GM21717 (cell line): Measurements from ENCODE around the gene TFB2M.
A peak's percentile ranks its signal among the peaks of the same experiment; 100 is the strongest.
"Not testable (repeated sequence)": the region's sequence is repeated elsewhere in the genome, so short reads cannot be mapped to it uniquely, and the experiment has no call there.

Source experiments
- ATAC-seq: cut with Tn5 transposase; IDR thresholded peaks from one replicate; pipeline ENCODE4 v1.9.1; 2021; ENCODE audit warnings: mild to moderate bottlenecking, moderate library complexity; ENCODE audit not compliant: unreplicated experiment

Gene TFB2M

DNA sequence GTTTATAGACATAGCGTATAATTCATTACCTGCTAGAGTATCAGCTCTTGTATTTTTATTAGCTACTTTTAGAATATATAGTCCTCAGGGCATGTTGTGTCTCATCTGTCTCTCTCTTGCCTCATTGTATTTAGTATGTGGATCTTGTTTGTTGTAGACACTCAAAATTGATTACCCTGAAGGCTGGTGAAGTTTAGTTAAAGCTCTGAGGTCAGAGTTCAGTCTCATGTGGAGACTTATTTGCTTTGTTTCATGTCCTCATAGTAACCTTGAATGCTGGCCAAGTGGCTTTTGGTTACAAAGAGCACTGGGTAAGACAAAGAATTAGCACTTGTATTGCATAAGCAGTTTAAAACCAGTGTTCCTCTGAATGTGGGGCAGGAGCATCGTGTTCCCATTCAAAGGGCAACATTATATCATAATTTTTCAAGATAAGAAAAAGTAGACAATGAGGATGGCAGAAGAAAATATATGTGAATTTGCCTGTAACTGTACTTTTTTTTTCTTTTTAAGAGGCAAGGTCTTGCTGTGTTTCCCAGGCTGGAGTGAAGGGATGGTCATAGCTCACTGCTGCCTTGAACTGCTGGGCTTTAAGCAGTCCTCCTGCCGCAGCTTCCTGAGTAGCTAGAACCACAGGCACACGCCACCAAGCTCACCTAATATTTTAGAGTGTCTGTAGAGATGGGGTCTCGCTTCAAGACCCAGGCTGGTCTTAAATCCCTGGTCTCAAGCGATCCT lies 17.6 kb upstream of the TFB2M start:
- no peak for ATAC-seq

DNA sequence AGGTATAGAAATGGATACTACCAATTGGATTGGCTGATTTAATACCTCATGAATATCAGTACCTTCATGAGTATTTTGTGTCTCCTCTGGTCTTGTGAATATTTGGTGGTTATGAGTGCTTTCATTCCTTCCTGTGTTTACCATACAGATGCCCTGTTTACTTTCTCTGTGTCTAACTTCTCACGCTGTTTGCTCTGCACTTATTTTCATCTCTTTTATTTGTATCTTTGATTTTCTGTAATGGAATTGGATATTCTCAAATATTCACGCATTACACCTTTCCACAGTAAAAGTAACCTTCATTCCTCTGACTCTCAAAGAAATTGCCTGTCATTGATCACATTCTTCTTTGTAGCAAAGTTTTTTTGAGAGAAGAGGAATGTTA lies 17.0 kb upstream of the TFB2M start:
- no peak for ATAC-seq

GRCh38 chr1:246582301-246583055 lies 16.4 kb upstream of the TFB2M start:
- ATAC-seq: no peak

GRCh38 chr1:246580497-246581370 lies 14.7 kb upstream of the TFB2M start:
- no peak for ATAC-seq

DNA sequence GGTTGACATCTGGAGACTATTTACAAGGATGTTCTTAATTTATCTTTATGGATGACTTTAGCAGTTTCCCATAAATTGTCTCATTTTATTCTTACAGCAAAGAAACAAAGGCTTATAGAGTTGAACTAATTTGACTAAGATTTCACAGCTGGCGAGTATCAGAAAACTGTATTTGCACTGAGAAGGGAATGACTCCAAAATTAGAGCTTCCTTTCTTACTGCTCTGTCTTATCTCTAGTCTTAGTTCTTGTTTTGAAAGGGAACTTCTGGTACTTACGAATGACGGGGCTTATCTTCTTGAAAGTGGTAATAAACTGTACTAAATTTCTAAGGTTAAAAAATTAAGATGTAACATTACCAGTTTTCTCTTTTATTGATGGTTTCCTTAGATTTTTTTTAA lies 13.8 kb upstream of the TFB2M start:
- peak; percentile 87 for ATAC-seq

DNA sequence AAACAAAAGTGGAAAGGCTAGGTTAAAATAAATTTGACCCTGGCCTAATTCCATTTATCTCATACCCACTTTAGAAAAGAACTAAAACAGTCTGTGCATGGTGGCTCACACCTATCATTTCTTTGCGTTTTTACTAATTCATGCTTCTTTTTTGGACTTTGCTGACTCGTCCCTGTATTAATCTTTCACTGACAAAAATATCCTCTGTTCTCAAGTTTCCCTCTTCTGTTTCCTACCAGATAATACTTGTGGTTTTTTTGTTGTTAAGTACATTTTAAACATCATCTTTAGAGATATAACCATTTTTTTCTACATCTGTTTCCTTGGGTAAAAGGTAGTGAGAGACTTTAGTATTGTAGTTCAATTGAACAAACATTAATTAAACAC lies 11.7 kb upstream of the TFB2M start:
- ATAC-seq: no peak

DNA sequence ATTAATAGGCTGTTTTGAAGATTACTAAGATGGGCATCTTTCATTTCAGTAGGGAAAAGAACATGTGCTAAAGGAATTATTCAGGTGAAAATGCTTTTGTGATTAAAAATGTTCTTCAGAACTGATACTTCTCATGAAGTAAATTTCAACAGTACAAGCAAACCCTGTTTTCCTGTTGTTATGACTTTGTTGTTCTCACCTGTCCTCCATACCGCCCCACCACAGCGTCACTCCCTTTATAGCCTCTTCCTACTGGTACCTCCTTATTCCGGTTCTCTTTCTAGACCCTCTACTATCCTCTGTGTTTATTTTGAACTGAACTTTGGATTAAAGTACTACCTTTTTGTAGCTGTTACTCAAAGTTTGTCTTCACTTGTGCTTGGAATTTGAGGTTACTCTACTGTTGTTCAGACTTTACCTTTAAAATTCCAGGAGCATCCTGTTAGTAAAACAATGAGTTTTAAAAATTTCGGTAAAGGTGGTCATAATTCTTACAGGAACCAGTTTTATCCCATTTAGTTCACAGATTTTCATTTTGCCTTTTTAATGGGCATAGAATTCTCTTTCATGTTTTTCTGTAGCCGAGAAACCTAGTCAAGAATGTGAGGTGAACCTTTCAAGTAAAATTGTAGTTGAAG lies 11.1 kb upstream of the TFB2M start:
- no peak for ATAC-seq

DNA sequence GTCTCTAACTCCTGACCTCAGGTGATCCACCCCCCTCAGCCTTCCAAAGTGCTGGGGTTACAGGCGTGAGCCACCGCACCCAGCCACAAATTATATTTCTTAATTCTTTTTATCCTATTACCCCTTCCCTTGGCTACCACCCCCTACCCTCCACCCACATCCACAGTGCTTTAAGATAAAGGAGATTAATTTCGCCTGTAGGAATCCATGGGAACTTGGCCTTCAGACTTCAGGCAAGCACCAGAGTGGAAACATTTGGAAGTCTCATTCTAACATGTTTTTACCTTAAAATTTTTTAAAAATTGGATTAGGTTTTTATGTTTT lies 10.6 kb upstream of the TFB2M start:
- ATAC-seq: no peak

GRCh38 chr1:246573491-246573890 lies 7.4 kb upstream of the TFB2M start:
- ATAC-seq: no peak

- ATAC-seq: no peak
These were observed 6.7 kb upstream of the TFB2M start for GRCh38 chr1:246572785-246573184.

DNA sequence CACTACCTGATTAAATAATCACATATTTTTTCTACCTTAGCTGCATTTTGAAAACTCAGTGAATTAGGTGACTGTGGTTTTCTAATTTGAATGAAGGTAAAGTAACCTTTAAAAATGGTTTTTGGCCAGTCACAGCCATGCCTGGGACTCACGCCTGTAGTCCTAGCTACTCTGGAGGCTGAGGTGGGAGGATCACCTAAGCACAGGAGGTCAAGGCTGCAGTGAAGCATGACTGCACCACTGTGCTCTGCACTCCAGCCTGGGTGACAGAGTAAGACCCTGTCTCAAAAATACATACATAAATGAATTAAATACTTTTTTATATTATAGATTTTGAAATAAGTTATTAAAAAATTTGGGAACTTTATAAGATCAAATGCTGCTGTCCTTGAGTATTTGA lies 5.9 kb upstream of the TFB2M start:
- no peak for ATAC-seq

DNA sequence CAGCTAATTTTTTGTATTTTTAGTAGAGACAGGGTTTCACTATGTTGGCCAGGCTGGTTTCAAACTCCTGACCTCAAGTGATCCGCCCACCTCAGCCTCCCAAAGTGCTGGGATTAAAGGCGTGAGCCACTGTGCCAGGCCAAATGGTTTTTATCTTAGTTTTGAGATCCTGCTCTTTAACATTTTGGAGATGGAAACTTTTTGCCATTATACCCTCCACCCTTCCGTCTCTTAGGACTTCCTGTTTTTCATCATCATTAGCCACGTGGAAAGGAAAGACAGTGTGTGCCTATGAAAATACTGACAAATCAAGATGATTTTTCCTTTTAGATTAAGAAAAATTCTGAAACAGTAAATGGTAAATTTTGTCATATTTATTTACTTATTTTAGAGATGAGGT lies 5.2 kb upstream of the TFB2M start:
- not testable (repeated sequence) for ATAC-seq

DNA sequence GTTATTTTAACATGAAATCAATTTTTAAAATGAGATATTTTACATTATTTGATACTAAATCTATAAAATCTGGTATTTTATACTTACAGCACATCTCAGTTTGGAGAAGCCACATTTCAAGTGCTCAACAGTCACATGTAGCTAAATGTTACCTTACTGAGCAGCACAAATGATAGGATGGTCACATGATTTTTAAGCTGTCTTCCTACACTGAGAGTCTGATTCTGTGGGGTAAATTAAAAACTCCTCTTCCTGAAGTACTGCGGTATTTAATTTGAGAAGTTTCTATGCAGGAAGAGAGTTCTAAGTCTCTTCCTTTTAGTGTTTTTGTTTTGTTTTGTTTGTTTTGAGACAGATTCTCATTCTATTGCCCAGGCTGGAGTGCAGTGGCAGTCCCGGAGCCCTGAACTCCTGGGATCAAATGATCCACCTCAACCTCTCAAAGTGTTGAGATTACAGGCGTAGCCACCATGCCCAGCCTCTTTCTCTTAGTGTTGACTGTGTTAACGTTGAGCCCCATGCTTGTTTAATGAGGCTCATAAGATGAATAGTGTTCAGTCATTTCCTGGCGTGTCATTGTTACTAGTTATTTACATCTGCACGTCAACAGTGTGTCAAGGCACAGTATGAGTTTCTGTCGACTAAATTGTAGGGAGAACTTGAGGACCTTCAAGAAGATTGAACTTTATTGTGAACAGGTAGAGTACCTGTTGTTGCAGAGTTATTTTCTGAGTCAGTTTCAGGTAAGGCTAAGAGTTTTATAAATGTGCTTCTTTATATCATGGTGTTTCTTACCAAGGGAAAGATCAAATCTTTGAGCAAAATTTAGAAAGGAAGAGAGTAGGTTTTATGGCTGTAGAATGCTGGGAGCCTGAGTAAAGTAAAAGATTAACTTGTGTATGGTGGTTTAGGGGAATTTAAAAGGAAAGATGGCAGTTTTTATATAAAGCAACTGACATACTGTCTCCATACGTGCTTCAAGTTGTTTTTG lies 3.5 kb upstream of the TFB2M start:
- ATAC-seq: no peak

DNA sequence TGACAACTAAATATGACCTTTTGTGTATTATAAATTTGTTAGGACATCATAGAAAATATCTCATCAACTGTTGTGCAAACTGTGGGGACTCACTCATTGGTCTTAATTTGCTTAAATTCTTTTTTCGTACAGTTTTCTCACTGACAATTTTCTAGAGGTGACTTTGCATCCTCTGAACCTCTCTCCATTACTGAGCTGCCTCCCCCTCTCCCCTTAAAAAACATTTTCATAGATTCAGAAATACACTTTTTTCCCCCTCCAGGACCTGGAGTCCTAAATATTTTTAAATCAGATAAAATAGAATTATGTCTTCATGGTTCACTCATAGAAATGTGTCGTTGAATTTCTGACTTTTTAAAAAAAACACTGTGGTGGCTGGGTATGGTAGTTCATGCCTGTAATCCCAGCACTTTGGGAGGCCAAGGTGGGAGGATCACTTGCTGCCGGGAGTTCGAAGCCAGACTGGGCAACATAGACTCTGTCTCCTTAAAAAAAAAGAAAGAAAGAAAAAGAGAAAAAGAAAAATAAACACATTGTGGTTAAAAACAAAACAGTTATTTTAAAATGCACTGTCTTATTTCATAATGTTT lies 1.7 kb upstream of the TFB2M start:
- ATAC-seq: no peak

GRCh38 chr1:246566813-246567645 lies 968 bp upstream of the TFB2M start:
- ATAC-seq: peak; percentile 30

DNA sequence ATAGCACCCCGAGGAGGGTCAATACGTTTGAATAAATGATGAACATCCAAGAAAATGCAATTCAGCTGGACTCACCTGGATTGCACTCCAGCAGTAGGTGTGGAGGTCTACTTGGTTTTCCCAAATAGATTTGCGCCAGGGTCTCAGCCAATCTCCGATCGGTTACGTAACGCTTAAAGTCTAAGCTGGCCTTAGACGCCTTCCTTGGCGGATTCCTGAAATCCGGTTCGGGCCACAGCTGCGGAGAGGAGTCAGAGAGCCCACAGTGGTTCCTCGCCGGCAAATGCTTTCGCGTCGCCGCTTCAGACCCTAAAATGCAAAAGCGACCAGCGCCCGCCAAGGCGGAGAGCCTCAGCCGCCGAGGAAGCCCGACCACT lies 322 bp downstream of the TFB2M start:
- no peak for ATAC-seq

- ATAC-seq: no peak
These were observed 966 bp downstream of the TFB2M start for GRCh38 chr1:246564839-246565750.

GRCh38 chr1:246560833-246561232 lies 5.2 kb downstream of the TFB2M start:
- not testable (repeated sequence) for ATAC-seq
